Activated CD4-positive, alpha-beta T cell treated with anti-CD3 and anti-CD28 coated beads for 24 hours (primary cell): ENCODE results near the gene PKIG.

Experiments
- DNase-seq, 2 donors: peaks; one replicate each; pipeline ENCODE4 v3.0.0-alpha.2; 2020; ENCODE audit warnings: low read depth in 2 of 2

PKIG gene

GRCh38 chr20:44620030-44620429, 37.7 kb downstream of the PKIG start:
- DNase-seq, result no peak

GRCh38 chr20:44621325-44621724, 38.9 kb downstream of the PKIG start:
- no peak for DNase-seq

GRCh38 chr20:44621939-44622338, 39.6 kb downstream of the PKIG start:
- DNase-seq, result no peak

- no peak for DNase-seq
Observed at GRCh38 chr20:44622501-44623270, 40.3 kb downstream of the PKIG start.

- DNase-seq, result no peak
Observed at GRCh38 chr20:44624152-44624551, 41.8 kb downstream of the PKIG start.

- DNase-seq, result no peak
Observed at GRCh38 chr20:44624743-44625271, 42.4 kb downstream of the PKIG start.

GRCh38 chr20:44625361-44625760, 43.0 kb downstream of the PKIG start:
- DNase-seq, result no peak

- DNase-seq, result no peak
Observed at GRCh38 chr20:44626278-44626677, 43.9 kb downstream of the PKIG start.

GRCh38 chr20:44627364-44628010, 45.1 kb downstream of the PKIG start:
- no peak for DNase-seq

- no peak for DNase-seq
Observed at GRCh38 chr20:44629017-44629385, 46.6 kb downstream of the PKIG start.

GRCh38 chr20:44629542-44629941, 47.2 kb downstream of the PKIG start:
- no peak for DNase-seq

GRCh38 chr20:44630297-44630696, 47.9 kb downstream of the PKIG start:
- no peak for DNase-seq

GRCh38 chr20:44632103-44632752, 49.8 kb downstream of the PKIG start:
- no peak for DNase-seq

- no peak for DNase-seq
Observed at GRCh38 chr20:44633187-44633810, 50.9 kb downstream of the PKIG start.

GRCh38 chr20:44633872-44634600, 51.7 kb downstream of the PKIG start:
- no peak for DNase-seq

GRCh38 chr20:44635877-44636276, 53.5 kb downstream of the PKIG start:
- DNase-seq, result no peak

GRCh38 chr20:44637042-44637441, 54.7 kb downstream of the PKIG start:
- no peak for DNase-seq

GRCh38 chr20:44637522-44638372, 55.4 kb downstream of the PKIG start:
- DNase-seq, result no peak

- DNase-seq, result no peak
Observed at GRCh38 chr20:44640522-44640921, 58.1 kb downstream of the PKIG start.

GRCh38 chr20:44641325-44641724, 58.9 kb downstream of the PKIG start:
- no peak for DNase-seq
